ENCODE data around the gene FBXW4. TPM values are rescaled to one million over a fixed set of nuclear protein-coding genes. Genes with fewer than 3 reads are reported as not detected.
A peak's percentile ranks its signal among the peaks of the same experiment; 100 is the strongest.

FBXW4 gene
- total and polyA plus RNA-seq, 9 of the 15 experiments (the other 6 are each of a cell fraction or from before 2014, with no cell fraction given), result 1.0 to 10.6 (median 5.4) TPM

DNA sequence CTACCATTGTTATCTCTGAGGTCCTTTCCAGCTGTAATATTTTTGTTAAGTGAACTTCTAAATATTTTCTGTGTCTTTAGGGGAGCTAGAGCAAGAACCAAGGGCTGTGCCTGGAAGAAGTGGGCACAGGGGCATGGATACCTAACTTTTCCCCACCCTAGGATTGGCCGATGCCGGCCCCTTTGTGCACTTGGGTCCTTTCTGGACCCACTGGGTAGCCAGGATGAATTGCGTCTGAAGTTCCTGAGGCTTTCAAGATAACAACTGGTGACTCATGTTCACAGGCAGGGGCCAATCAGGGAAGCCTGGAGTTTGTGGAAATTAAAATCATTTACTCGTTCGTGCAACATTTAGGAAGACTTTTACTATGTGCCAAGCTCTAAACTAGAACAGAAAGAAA, 106.1 kb downstream of the FBXW4 start (continued):
- TF ChIP-seq ETS2 (tag; IDR thresholded peaks at IDR 0.05; ENCODE audit: borderline replicate concordance, poor library complexity, severe bottlenecking), result no peak
- TF ChIP-seq, protein P1, sequence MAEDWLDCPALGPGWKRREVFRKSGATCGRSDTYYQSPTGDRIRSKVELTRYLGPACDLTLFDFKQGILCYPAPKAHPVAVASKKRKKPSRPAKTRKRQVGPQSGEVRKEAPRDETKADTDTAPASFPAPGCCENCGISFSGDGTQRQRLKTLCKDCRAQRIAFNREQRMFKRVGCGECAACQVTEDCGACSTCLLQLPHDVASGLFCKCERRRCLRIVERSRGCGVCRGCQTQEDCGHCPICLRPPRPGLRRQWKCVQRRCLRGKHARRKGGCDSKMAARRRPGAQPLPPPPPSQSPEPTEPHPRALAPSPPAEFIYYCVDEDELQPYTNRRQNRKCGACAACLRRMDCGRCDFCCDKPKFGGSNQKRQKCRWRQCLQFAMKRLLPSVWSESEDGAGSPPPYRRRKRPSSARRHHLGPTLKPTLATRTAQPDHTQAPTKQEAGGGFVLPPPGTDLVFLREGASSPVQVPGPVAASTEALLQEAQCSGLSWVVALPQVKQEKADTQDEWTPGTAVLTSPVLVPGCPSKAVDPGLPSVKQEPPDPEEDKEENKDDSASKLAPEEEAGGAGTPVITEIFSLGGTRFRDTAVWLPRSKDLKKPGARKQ (CRISPR knock-in tag; IDR thresholded peaks at IDR 0.05), result no peak
- TF ChIP-seq EGR1 (conservative IDR thresholded peaks at IDR 0.05), result no peak
- TF ChIP-seq KHSRP (IDR thresholded peaks at IDR 0.05), result no peak
- TF ChIP-seq, protein P2, sequence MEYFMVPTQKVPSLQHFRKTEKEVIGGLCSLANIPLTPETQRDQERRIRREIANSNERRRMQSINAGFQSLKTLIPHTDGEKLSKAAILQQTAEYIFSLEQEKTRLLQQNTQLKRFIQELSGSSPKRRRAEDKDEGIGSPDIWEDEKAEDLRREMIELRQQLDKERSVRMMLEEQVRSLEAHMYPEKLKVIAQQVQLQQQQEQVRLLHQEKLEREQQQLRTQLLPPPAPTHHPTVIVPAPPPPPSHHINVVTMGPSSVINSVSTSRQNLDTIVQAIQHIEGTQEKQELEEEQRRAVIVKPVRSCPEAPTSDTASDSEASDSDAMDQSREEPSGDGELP (CRISPR knock-in tag; IDR thresholded peaks at IDR 0.05; ENCODE audit: borderline replicate concordance), result peak; percentile 15; the same call in 1 of the 2 replicates
- TF ChIP-seq HNRNPL (IDR thresholded peaks at IDR 0.05; ENCODE audit: low read depth, low read length), result no peak
- TF ChIP-seq OTX1 (CRISPR knock-in tag; IDR thresholded peaks at IDR 0.05), result no peak
- TF ChIP-seq, protein P3, sequence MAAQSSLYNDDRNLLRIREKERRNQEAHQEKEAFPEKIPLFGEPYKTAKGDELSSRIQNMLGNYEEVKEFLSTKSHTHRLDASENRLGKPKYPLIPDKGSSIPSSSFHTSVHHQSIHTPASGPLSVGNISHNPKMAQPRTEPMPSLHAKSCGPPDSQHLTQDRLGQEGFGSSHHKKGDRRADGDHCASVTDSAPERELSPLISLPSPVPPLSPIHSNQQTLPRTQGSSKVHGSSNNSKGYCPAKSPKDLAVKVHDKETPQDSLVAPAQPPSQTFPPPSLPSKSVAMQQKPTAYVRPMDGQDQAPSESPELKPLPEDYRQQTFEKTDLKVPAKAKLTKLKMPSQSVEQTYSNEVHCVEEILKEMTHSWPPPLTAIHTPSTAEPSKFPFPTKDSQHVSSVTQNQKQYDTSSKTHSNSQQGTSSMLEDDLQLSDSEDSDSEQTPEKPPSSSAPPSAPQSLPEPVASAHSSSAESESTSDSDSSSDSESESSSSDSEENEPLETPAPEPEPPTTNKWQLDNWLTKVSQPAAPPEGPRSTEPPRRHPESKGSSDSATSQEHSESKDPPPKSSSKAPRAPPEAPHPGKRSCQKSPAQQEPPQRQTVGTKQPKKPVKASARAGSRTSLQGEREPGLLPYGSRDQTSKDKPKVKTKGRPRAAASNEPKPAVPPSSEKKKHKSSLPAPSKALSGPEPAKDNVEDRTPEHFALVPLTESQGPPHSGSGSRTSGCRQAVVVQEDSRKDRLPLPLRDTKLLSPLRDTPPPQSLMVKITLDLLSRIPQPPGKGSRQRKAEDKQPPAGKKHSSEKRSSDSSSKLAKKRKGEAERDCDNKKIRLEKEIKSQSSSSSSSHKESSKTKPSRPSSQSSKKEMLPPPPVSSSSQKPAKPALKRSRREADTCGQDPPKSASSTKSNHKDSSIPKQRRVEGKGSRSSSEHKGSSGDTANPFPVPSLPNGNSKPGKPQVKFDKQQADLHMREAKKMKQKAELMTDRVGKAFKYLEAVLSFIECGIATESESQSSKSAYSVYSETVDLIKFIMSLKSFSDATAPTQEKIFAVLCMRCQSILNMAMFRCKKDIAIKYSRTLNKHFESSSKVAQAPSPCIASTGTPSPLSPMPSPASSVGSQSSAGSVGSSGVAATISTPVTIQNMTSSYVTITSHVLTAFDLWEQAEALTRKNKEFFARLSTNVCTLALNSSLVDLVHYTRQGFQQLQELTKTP (IDR thresholded peaks at IDR 0.05; ENCODE audit: low read depth in 1 of 2, partially characterized antibody in 2 of 2), result peak in 1 of 2 experiments; percentile 89
- TF ChIP-seq, protein P4, sequence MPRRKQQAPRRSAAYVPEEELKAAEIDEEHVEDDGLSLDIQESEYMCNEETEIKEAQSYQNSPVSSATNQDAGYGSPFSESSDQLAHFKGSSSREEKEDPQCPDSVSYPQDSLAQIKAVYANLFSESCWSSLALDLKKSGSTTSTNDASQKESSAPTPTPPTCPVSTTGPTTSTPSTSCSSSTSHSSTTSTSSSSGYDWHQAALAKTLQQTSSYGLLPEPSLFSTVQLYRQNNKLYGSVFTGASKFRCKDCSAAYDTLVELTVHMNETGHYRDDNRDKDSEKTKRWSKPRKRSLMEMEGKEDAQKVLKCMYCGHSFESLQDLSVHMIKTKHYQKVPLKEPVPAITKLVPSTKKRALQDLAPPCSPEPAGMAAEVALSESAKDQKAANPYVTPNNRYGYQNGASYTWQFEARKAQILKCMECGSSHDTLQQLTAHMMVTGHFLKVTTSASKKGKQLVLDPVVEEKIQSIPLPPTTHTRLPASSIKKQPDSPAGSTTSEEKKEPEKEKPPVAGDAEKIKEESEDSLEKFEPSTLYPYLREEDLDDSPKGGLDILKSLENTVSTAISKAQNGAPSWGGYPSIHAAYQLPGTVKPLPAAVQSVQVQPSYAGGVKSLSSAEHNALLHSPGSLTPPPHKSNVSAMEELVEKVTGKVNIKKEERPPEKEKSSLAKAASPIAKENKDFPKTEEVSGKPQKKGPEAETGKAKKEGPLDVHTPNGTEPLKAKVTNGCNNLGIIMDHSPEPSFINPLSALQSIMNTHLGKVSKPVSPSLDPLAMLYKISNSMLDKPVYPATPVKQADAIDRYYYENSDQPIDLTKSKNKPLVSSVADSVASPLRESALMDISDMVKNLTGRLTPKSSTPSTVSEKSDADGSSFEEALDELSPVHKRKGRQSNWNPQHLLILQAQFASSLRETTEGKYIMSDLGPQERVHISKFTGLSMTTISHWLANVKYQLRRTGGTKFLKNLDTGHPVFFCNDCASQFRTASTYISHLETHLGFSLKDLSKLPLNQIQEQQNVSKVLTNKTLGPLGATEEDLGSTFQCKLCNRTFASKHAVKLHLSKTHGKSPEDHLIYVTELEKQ (CRISPR knock-in tag; IDR thresholded peaks at IDR 0.05), result no peak
- no peak for TF ChIP-seq ZNF324 (CRISPR knock-in tag; IDR thresholded peaks at IDR 0.05)
- TF ChIP-seq ZNF79 (CRISPR knock-in tag; IDR thresholded peaks at IDR 0.05; ENCODE audit: low read depth), result no peak
- no peak for TF ChIP-seq HDGF (IDR thresholded peaks at IDR 0.05)
- TF ChIP-seq HMG20A (CRISPR knock-in tag; conservative IDR thresholded peaks at IDR 0.05), result no peak
- no peak for TF ChIP-seq ZC3H4 (CRISPR knock-in tag; IDR thresholded peaks at IDR 0.05; ENCODE audit: borderline replicate concordance)
- no peak for TF ChIP-seq PPARD (CRISPR knock-in tag; IDR thresholded peaks at IDR 0.05)
- TF ChIP-seq, protein P5, sequence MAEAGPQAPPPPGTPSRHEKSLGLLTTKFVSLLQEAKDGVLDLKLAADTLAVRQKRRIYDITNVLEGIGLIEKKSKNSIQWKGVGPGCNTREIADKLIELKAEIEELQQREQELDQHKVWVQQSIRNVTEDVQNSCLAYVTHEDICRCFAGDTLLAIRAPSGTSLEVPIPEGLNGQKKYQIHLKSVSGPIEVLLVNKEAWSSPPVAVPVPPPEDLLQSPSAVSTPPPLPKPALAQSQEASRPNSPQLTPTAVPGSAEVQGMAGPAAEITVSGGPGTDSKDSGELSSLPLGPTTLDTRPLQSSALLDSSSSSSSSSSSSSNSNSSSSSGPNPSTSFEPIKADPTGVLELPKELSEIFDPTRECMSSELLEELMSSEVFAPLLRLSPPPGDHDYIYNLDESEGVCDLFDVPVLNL (CRISPR knock-in tag; IDR thresholded peaks at IDR 0.05; ENCODE audit: low read depth), result no peak
- TF ChIP-seq MAFG (tag; conservative IDR thresholded peaks at IDR 0.05), result no peak
- no peak for TF ChIP-seq HDAC3 (IDR thresholded peaks at IDR 0.05; ENCODE audit: borderline replicate concordance, partially characterized antibody)

Data from K562 (cell line).